HepG2 (cell line): ENCODE results near the gene KDM4D. TPM values are rescaled to one million over a fixed set of nuclear protein-coding genes. Genes with fewer than 3 reads are reported as not detected.

Experiments
- ATAC-seq: fragments of 200-7000 bp; cut with Tn5 transposase; 3 replicates; pipeline ENCODE4 v1.9.1; 2020; ENCODE audit warnings: mild to moderate bottlenecking, moderate library complexity
- BruUV-seq: library from RNA; stranded (reverse); fragments of 400-500 nt; replicated peaks from 2 replicates; lab custom pipeline; 2021; lab: Mats Ljungman, UMichigan
- CTCF ChIA-PET: fragments of 300-600 bp; formaldehyde crosslinking; extraction: SDS; loops from one replicate; lab custom pipeline; 2021; ENCODE audit warnings: low total read pairs, inconsistent platforms, low intra/inter-chr PET ratio; lab: Yijun Ruan, JAX
- POLR2A ChIA-PET: fragments of 350-600 bp; sonication (Branson Sonifier 250); formaldehyde crosslinking; loops from one replicate; lab custom pipeline; 2020; ENCODE audit warnings: antibody characterized with exemption, inconsistent platforms; lab: Yijun Ruan, JAX
- DNase-seq: peaks from one replicate; pipeline ENCODE4 v3.0.0-alpha.2; 2015; ENCODE audit warnings: low spot score
- FAIRE-seq: peaks from 3 replicates; lab custom pipeline; 2011; peaks lifted over from hg19 to GRCh38; lab: Jason Lieb, UNC
- H2AFZ ChIP-seq: one replicate; pipeline ENCODE4 v1.6.1; 2011; ENCODE audit warnings: low read length, inconsistent platforms
- H3K27ac ChIP-seq: fragments of 300-600 bp; 3 replicates; pipeline ENCODE4 v1.8.0; 2011; ENCODE audit warnings: mixed run types, mild to moderate bottlenecking, mixed read lengths, low read length, inconsistent platforms; ENCODE audit not compliant: insufficient read depth; ENCODE audit errors: extremely low read length
- H3K27me3 ChIP-seq, 2 experiments: fragments of 200-600 bp in 1 of 2; 2 replicates in 1 of 2; 3 replicates in 1 of 2; pipeline versions ENCODE4 v1.6.0 to v1.8.0; 2011; ENCODE audit warnings: low read length in 2 of 2, mild to moderate bottlenecking in 2 of 2, moderate library complexity in 2 of 2, inconsistent platforms in 1 of 2; ENCODE audit not compliant: insufficient read depth in 2 of 2, control insufficient read depth in 1 of 2
- H3K36me3 ChIP-seq, 2 experiments: fragments of 200-600 bp in 1 of 2; replicated peaks in 1 of 2; 2 replicates in 1 of 2; 3 replicates in 1 of 2; pipeline versions ENCODE4 v1.5.1 to v1.8.0; 2011; ENCODE audit warnings: low read length in 2 of 2, inconsistent platforms in 1 of 2; ENCODE audit not compliant: insufficient read depth in 2 of 2, control insufficient read depth in 1 of 2
- H3K4me1 ChIP-seq: 2 replicates; pipeline ENCODE4 v1.5.1; 2012; ENCODE audit warnings: low read length, inconsistent platforms; ENCODE audit not compliant: insufficient read depth
- H3K4me2 ChIP-seq: 2 replicates; pipeline ENCODE4 v1.6.0; 2011; ENCODE audit warnings: low read depth, low read length, inconsistent platforms
- H3K4me3 ChIP-seq, 3 experiments: fragments of 200-600 bp in 1 of 3; sonication (generic), shearing (Covaris generic) in 1 of 3; replicated peaks in 1 of 3; 2 replicates each; pipeline ENCODE4 v1.5.1; 2011 to 2016; ENCODE audit warnings: low read length in 3 of 3, inconsistent platforms in 2 of 3, low read depth in 2 of 3, mild to moderate bottlenecking in 2 of 3, control low read depth in 1 of 3, mixed read lengths in 1 of 3; ENCODE audit not compliant: insufficient read depth in 1 of 3
- H3K79me2 ChIP-seq: one replicate; pipeline ENCODE4 v1.6.1; 2011; ENCODE audit warnings: low read length, inconsistent platforms; ENCODE audit not compliant: insufficient read depth
- H3K9ac ChIP-seq: 2 replicates; pipeline ENCODE4 v1.6.0; 2011; ENCODE audit warnings: mild to moderate bottlenecking, low read depth, low read length, inconsistent platforms; ENCODE audit not compliant: insufficient read depth
- H3K9me3 ChIP-seq: 2 replicates; pipeline ENCODE4 v1.5.1; 2012; ENCODE audit warnings: mild to moderate bottlenecking, low read length
- H4K20me1 ChIP-seq: 2 replicates; pipeline ENCODE4 v1.6.0; 2011; ENCODE audit warnings: inconsistent platforms, mild to moderate bottlenecking, low read length, moderate library complexity; ENCODE audit not compliant: insufficient read depth
- ATF2 ChIP-seq: sonication (generic); formaldehyde crosslinking; IDR thresholded peaks from 2 replicates; pipeline ENCODE4 v1.4.0; 2020; ENCODE audit warnings: missing genetic modification reagents
- ETS1 ChIP-seq: sonication (generic); formaldehyde crosslinking; IDR thresholded peaks from 2 replicates; pipeline ENCODE4 v1.4.0; 2020; ENCODE audit warnings: missing genetic modification reagents
- HNRNPH1 ChIP-seq: fragments of 200-400 bp; formaldehyde crosslinking; optimal IDR thresholded peaks from 2 replicates; pipeline ENCODE3; 2017; ENCODE audit warnings: mild to moderate bottlenecking, low read depth, low read length
- KLF6 ChIP-seq: IDR thresholded peaks from 2 replicates; pipeline ENCODE4 v1.8.0; 2016; ENCODE audit warnings: missing biosample characterization, missing genetic modification reagents
- NFE2L2 ChIP-seq: fragments of 150-350 bp; IDR thresholded peaks from 2 replicates; pipeline ENCODE4 v1.6.1; 2014; ENCODE audit warnings: low read length
- ONECUT2 ChIP-seq: sonication (generic); formaldehyde crosslinking; IDR thresholded peaks from 2 replicates; pipeline ENCODE4 v1.4.0; 2020; ENCODE audit warnings: missing genetic modification reagents
- SIN3A ChIP-seq: IDR thresholded peaks from 2 replicates; pipeline ENCODE4 v1.6.1; 2011; ENCODE audit warnings: low read depth, mild to moderate bottlenecking, control low read depth, low read length, borderline replicate concordance
- ZBTB46 ChIP-seq: sonication (generic); formaldehyde crosslinking; IDR thresholded peaks from 2 replicates; pipeline ENCODE4 v1.4.0; 2020; ENCODE audit warnings: mild to moderate bottlenecking, missing genetic modification reagents, borderline replicate concordance
- ZFP36L2 ChIP-seq: sonication (generic); formaldehyde crosslinking; IDR thresholded peaks from 2 replicates; pipeline ENCODE4 v1.4.0; 2020; ENCODE audit warnings: missing genetic modification reagents
- ZNF232 ChIP-seq: sonication (generic); formaldehyde crosslinking; IDR thresholded peaks from 2 replicates; pipeline ENCODE4 v1.4.0; 2020; ENCODE audit warnings: missing genetic modification reagents, borderline replicate concordance
- ZNF460 ChIP-seq: sonication (generic); formaldehyde crosslinking; IDR thresholded peaks from 2 replicates; pipeline ENCODE4 v1.5.1; 2020; ENCODE audit warnings: missing genetic modification reagents, mild to moderate bottlenecking, borderline replicate concordance
- ZNF530 ChIP-seq: sonication (generic); formaldehyde crosslinking; IDR thresholded peaks from 2 replicates; pipeline ENCODE4 v1.5.0; 2020; ENCODE audit warnings: low read depth, mild to moderate bottlenecking, missing genetic modification reagents
- ZSCAN25 ChIP-seq: sonication (generic); formaldehyde crosslinking; IDR thresholded peaks from 2 replicates; pipeline ENCODE4 v1.8.0; 2022; ENCODE audit warnings: mild to moderate bottlenecking, missing genetic modification reagents
- WGBS: methylation state at CpG from one replicate; pipeline ENCODE4 v1.1.6; 2017; ENCODE audit warnings: low lambda C conversion rate; 5-methylcytosine and 5-hydroxymethylcytosine counted together
- in situ Hi-C: cut with HindIII; loops from 2 replicates; pipeline ENCODE4 v1.10.0; 2017; ENCODE audit warnings: low pct_unique_long_range_greater_than_20kb; ENCODE audit not compliant: extremely low pct_ligation_motif_present
- intact Hi-C: fragments of 100-400 bp; cut with micrococcal nuclease; formaldehyde crosslinking; loops from one replicate; pipeline ENCODE4 v1.10.0; 2022; ENCODE audit not compliant: unreplicated experiment
- polyA plus RNA-seq, 8 experiments: library from polyadenylated mRNA; depleted of rRNA in 3 of 8; stranded (reverse) in 7 of 8; unstranded in 1 of 8; fragments of >200 nt; fragmentation: Illumina TruSeq in 4 of 8; extraction: Trizol in 4 of 8; gene quantifications; 2 replicates each; pipeline versions ENCODE4 v1.2.1 to v1.2.3, GENCODE V29; 2011 to 2016; ENCODE audit warnings: low read depth in 4 of 8, missing spikeins in 1 of 8, mixed read lengths in 1 of 8; ENCODE audit not compliant: insufficient read depth in 1 of 8
- total RNA-seq, 5 experiments: library from RNA; depleted of rRNA; stranded (reverse); fragments of >200 nt; fragmentation: Illumina TruSeq; extraction: Trizol; gene quantifications; 2 replicates each; pipeline ENCODE4 v1.2.3, GENCODE V29; 2016; ENCODE audit warnings: low read depth in 1 of 5
- TF ChIP-seq, protein P1 (sequence below): IDR thresholded peaks from 2 replicates; pipeline ENCODE4 v1.6.1; 2016; ENCODE audit warnings: mild to moderate bottlenecking, missing biosample characterization, missing genetic modification reagents

Gene KDM4D
- total and polyA plus RNA-seq, 2 of the 13 experiments (the other 11 are each of a cell fraction or from before 2014, with no cell fraction given): 0.96 to 1.3 TPM

- Histone ChIP-seq H3K27ac (no peak overlapping the region), H2AFZ (no peak overlapping the region), H3K9ac (no peak overlapping the region), H3K36me3 (no peaks in the 10 kb centered on the region), H3K4me2 (no peak overlapping the region), H3K9me3 (no peaks in the 10 kb centered on the region)
- no TSS peak for BruUV-seq
- POLR2A ChIA-PET: no interaction called here
- no peak for TF ChIP-seq ZNF530
- TF ChIP-seq ETS1: no peak
- TF ChIP-seq ATF2 (CRISPR knock-in tag): no peak
- TF ChIP-seq ZNF232 (CRISPR knock-in tag): no peak
- TF ChIP-seq KLF6 (CRISPR knock-in tag): no peak
- TF ChIP-seq, all 625 proteins: peak for 0
- CTCF ChIA-PET: no interaction called here
- intact Hi-C loops (no loop called here), in situ Hi-C loops (no loop called here)
- H3K4me3 ChIP-seq: no peak overlapping the region
- ATAC-seq (peak; percentile 32; the same call in 2 of the 3 replicates), FAIRE-seq (no peak), DNase-seq (no peak)
- no peaks in the 10 kb centered on the region; a peak in 2 of 5 replicates for H3K27me3 ChIP-seq
- H4K20me1 ChIP-seq: no peaks in the 10 kb centered on the region
- H3K79me2 ChIP-seq: no peaks in the 10 kb centered on the region
- peaks cover 8% of the 10 kb centered on the region for H3K4me1 ChIP-seq
Observed at GRCh38 chr11:94926271-94926625, 47.3 kb upstream of the KDM4D start.

DNA sequence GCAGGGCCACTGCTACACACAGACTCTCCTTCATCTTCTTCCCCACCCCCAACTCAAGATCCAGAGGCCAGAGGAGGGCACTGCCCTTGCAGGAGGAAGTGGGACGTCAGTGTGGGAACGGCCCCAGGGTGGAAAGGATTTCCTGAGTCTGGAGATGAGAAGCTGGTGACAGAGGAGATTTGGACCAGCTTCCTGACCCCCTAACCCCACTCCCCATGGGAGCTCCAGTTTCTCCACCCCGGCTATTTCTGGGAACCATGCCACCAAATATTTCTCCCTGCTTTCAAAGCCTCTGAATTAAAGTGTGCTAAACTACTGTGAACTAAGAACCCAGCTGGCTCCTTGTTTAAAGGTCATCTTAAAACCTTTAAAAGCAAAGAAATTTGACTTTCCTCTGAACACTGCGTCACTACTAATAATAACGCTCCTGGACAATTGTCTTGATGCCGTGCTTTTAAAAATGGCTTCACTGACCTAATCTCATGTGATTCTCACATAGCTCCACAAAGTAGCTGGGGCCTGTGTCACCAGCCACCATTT lies 46.7 kb upstream of the KDM4D start:
- Histone ChIP-seq H3K27me3 (no peaks in the 10 kb centered on the region; a peak in 2 of 5 replicates), H2AFZ (no peak overlapping the region), H3K36me3 (no peaks in the 10 kb centered on the region), H4K20me1 (no peaks in the 10 kb centered on the region), H3K9ac (no peak overlapping the region), H3K27ac (no peak overlapping the region), H3K4me3 (no peak overlapping the region), H3K79me2 (no peaks in the 10 kb centered on the region), H3K4me1 (peaks cover 8% of the 10 kb centered on the region), H3K4me2 (no peak overlapping the region), H3K9me3 (no peaks in the 10 kb centered on the region)
- no TSS peak for BruUV-seq
- in situ Hi-C loops (no loop called here), intact Hi-C loops (no loop called here)
- no peak for DNase-seq
- ChIA-PET CTCF (no interaction called here), POLR2A (no interaction called here)
- no peak for FAIRE-seq
- ATAC-seq: no peak
- WGBS: 0% methylated on average over 5 of the region's 6 CpGs
- TF ChIP-seq, protein P1, sequence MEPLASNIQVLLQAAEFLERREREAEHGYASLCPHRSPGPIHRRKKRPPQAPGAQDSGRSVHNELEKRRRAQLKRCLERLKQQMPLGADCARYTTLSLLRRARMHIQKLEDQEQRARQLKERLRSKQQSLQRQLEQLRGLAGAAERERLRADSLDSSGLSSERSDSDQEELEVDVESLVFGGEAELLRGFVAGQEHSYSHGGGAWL (CRISPR knock-in tag): no peak
- TF ChIP-seq ONECUT2 (CRISPR knock-in tag) (no peak), NFE2L2 (no peak), SIN3A (no peak), ZNF460 (CRISPR knock-in tag) (no peak), ZBTB46 (CRISPR knock-in tag) (no peak), HNRNPH1 (no peak), ZFP36L2 (CRISPR knock-in tag) (no peak), ZSCAN25 (CRISPR knock-in tag) (no peak)
